ENCODE measurements around the gene TUBA3D.
"Not testable (repeated sequence)": the region's sequence is repeated elsewhere in the genome, so short reads cannot be mapped to it uniquely, and the experiment has no call there.

DNA sequence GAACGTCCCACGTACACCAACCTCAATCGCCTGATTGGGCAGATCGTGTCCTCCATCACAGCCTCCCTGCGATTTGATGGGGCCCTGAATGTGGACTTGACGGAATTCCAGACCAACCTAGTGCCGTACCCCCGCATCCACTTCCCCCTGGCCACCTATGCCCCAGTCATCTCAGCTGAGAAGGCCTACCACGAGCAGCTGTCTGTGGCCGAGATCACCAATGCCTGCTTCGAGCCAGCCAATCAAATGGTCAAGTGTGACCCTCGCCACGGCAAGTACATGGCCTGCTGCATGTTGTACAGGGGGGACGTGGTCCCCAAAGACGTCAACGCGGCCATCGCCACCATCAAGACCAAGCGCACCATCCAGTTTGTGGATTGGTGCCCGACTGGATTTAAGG lies 4.4 kb downstream of the TUBA3D start:
- not testable (repeated sequence) for TF ChIP-seq CTCF, POLR2AphosphoS5, POLR2A, EP300 (IDR thresholded peaks at IDR 0.05)
